ENCODE measurements around the gene CADPS2. TPM values are rescaled to one million over a fixed set of nuclear protein-coding genes. Genes with fewer than 3 reads are reported as not detected.

CADPS2 gene
- total RNA-seq, 1 donor from 2014 or later, result 3.1 TPM

DNA sequence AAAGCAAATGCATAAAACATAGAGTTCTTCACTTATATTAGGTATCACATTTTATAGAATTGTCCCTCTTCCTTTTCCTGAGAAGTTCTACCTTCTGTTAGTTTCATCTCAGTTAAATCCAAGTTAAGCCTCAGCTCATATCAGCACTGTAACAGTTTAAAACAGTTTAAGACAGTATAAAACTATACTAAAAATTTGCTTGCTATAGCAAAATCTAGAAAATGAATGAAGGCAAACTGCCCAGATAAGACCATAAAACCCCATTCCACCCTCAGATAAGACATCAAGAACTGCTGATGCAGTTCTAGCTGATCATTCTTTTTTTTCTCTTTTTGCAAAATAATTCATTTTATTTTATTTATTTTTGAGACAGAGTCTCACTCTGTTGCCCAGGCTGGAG lies 364.5 kb downstream of the CADPS2 start:
- H3K4me1 Mint-ChIP-seq, result peaks cover 9% of the 10 kb centered on the region
- H3K36me3 Mint-ChIP-seq (ENCODE audit: low read depth), result no peaks in the 10 kb centered on the region
- H3K27ac Mint-ChIP-seq (ENCODE audit: unreplicated experiment), result no peak overlapping the region
- no peak overlapping the region for H3K4me3 Mint-ChIP-seq
- no peaks in the 10 kb centered on the region for H3K27me3 Mint-ChIP-seq (ENCODE audit: low read depth)
- peaks cover 2% of the 10 kb centered on the region for H3K9me3 Mint-ChIP-seq
- TF ChIP-seq, protein P1, sequence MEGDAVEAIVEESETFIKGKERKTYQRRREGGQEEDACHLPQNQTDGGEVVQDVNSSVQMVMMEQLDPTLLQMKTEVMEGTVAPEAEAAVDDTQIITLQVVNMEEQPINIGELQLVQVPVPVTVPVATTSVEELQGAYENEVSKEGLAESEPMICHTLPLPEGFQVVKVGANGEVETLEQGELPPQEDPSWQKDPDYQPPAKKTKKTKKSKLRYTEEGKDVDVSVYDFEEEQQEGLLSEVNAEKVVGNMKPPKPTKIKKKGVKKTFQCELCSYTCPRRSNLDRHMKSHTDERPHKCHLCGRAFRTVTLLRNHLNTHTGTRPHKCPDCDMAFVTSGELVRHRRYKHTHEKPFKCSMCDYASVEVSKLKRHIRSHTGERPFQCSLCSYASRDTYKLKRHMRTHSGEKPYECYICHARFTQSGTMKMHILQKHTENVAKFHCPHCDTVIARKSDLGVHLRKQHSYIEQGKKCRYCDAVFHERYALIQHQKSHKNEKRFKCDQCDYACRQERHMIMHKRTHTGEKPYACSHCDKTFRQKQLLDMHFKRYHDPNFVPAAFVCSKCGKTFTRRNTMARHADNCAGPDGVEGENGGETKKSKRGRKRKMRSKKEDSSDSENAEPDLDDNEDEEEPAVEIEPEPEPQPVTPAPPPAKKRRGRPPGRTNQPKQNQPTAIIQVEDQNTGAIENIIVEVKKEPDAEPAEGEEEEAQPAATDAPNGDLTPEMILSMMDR (conservative IDR thresholded peaks at IDR 0.05), result no peak
- DNase-seq (ENCODE audit: low read depth, low spot score), result no peak

DNA sequence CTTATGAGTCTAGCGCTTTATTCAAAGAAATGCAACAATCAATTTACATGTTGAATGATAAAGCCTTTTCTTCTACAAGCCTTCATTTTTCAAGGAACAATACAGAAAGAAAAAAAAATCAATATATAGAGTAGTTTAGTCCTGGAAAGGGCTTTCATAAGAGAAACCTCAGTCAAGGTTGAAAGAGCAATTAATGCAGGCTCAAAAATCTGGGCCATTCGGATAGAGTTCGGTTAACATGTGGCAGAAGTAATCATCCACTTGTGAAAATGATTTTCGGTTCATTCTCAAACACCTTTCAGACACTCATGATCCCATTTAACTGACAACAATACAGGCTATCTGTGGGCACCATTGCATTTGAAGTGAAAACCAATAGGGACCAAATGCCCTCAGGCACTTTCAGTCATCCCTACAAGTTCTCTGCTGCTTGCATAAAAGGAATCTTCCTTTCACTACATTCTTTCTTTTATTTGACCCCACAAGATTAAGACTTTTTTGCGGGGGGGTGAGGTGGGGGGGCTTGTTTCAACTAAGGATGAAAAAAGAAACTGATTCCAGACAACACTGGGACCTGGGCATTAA lies 365.2 kb downstream of the CADPS2 start:
- no peak overlapping the region for H3K27ac Mint-ChIP-seq (ENCODE audit: unreplicated experiment)
- no peaks in the 10 kb centered on the region for H3K27me3 Mint-ChIP-seq (ENCODE audit: low read depth)
- no peak for DNase-seq (ENCODE audit: low read depth, low spot score)
- TF ChIP-seq, protein P1 (conservative IDR thresholded peaks at IDR 0.05), result no peak
- H3K4me1 Mint-ChIP-seq, result peaks cover 9% of the 10 kb centered on the region
- no peaks in the 10 kb centered on the region for H3K36me3 Mint-ChIP-seq (ENCODE audit: low read depth)
- peaks cover 2% of the 10 kb centered on the region for H3K9me3 Mint-ChIP-seq
- no peak overlapping the region for H3K4me3 Mint-ChIP-seq

DNA sequence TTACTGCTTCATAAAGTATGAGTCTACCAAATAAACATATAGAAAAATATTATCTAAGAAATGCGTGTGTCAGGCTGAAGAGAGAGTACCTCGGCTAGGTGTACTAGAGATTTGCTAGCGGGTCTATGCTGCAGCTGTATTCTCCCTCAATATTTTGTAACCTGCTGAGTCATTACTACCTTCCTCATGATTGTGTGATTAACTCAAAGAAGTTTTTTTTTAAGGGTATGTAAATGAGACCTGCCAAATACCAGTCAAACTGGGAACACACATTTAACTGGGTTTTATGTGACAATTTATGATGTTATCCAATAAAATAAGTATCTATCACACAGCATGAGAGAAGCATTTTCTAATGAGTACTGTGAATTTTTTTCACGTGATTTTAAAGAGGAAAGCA lies 367.8 kb downstream of the CADPS2 start:
- H3K27ac Mint-ChIP-seq (ENCODE audit: unreplicated experiment), result no peak overlapping the region
- TF ChIP-seq, protein P1 (conservative IDR thresholded peaks at IDR 0.05), result no peak
- H3K27me3 Mint-ChIP-seq (ENCODE audit: low read depth), result no peaks in the 10 kb centered on the region
- H3K4me1 Mint-ChIP-seq, result peaks cover 9% of the 10 kb centered on the region
- no peak overlapping the region for H3K4me3 Mint-ChIP-seq
- peaks cover 2% of the 10 kb centered on the region for H3K9me3 Mint-ChIP-seq
- H3K36me3 Mint-ChIP-seq (ENCODE audit: low read depth), result no peaks in the 10 kb centered on the region
- DNase-seq (ENCODE audit: low read depth, low spot score), result no peak

DNA sequence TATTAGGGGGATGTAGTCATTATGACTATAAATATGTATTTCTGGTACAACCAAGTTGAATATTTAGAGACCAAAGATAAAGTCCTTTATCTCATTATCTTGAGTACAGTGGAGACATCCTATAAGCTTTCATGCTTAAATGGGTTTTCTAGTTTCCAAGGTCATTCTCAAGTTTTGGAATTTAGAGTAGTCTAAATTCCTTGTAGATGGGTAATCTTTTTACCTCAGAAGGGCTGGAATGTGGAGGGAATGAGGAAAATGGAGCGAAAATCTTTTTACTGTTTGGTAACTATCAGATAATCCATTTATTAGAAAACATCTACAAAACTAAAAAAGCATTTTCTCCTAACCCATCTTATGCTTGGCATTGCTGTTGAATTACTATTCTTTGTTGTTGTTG lies 368.7 kb downstream of the CADPS2 start:
- Mint-ChIP-seq H3K4me3 (no peak overlapping the region), H3K4me1 (peaks cover 9% of the 10 kb centered on the region), H3K9me3 (peaks cover under 1% of the 10 kb centered on the region), H3K36me3 (ENCODE audit: low read depth) (no peaks in the 10 kb centered on the region), H3K27me3 (ENCODE audit: low read depth) (no peaks in the 10 kb centered on the region), H3K27ac (ENCODE audit: unreplicated experiment) (no peak overlapping the region)
- DNase-seq (ENCODE audit: low read depth, low spot score), result no peak
- TF ChIP-seq, protein P1 (conservative IDR thresholded peaks at IDR 0.05), result no peak

DNA sequence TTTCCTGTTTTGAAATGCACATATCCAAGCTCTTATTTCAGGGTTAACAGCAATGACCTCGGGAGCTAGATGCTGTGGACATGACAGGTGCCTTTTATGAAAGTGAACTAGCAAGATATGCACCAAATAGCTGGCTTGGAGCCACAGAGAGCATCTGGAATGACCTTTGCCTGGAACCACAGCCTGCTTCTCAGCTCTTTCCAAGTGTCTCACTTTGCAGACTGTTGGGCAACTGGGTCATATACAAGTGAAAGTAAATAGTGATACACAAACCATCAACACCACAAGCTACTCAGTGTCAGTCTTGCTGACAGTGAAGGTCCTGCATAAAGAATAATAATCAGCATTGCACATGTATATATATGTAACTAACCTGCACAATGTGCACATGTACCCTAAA lies 370.9 kb downstream of the CADPS2 start:
- Mint-ChIP-seq H3K4me1 (no peaks in the 10 kb centered on the region), H3K27ac (ENCODE audit: unreplicated experiment) (no peak overlapping the region), H3K27me3 (ENCODE audit: low read depth) (no peaks in the 10 kb centered on the region), H3K9me3 (no peaks in the 10 kb centered on the region), H3K4me3 (no peak overlapping the region), H3K36me3 (ENCODE audit: low read depth) (no peaks in the 10 kb centered on the region)
- TF ChIP-seq, protein P1 (conservative IDR thresholded peaks at IDR 0.05), result no peak
- no peak for DNase-seq (ENCODE audit: low read depth, low spot score)
